Cerebellar nuclear complex (tissue), 1 donor: ENCODE results near the gene DOCK9.

Source experiments
- DNase-seq, 2 experiments: peaks; one replicate each; lab custom pipeline; 2025; lab: John Stamatoyannopoulos, UW

The DOCK9 gene

GRCh38 chr13:98947925-98948324 lies 29.9 kb downstream of the DOCK9 start:
- DNase-seq: no peak

GRCh38 chr13:98945863-98946605 lies 31.8 kb downstream of the DOCK9 start:
- no peak for DNase-seq

GRCh38 chr13:98944336-98944735 lies 33.5 kb downstream of the DOCK9 start:
- DNase-seq: no peak

- DNase-seq: no peak
Observed at GRCh38 chr13:98942997-98943396, 34.9 kb downstream of the DOCK9 start.

- DNase-seq: no peak
Observed at GRCh38 chr13:98942485-98942884, 35.4 kb downstream of the DOCK9 start.

- DNase-seq: no peak
Observed at GRCh38 chr13:98941536-98941935, 36.3 kb downstream of the DOCK9 start.

GRCh38 chr13:98941126-98941525 lies 36.7 kb downstream of the DOCK9 start:
- DNase-seq: no peak

- DNase-seq: no peak
Observed at GRCh38 chr13:98940325-98941001, 37.4 kb downstream of the DOCK9 start.

GRCh38 chr13:98939660-98940191 lies 38.1 kb downstream of the DOCK9 start:
- DNase-seq: no peak

GRCh38 chr13:98938801-98939200 lies 39.1 kb downstream of the DOCK9 start:
- no peak for DNase-seq

GRCh38 chr13:98937911-98938381 lies 39.9 kb downstream of the DOCK9 start:
- DNase-seq: no peak

GRCh38 chr13:98934243-98934642 lies 43.6 kb downstream of the DOCK9 start:
- DNase-seq: no peak

- no peak for DNase-seq
Observed at GRCh38 chr13:98930151-98930591, 47.7 kb downstream of the DOCK9 start.

GRCh38 chr13:98927951-98928927 lies 49.6 kb downstream of the DOCK9 start:
- DNase-seq: no peak

GRCh38 chr13:98925949-98926348 lies 51.9 kb downstream of the DOCK9 start:
- no peak for DNase-seq

- DNase-seq: no peak
Observed at GRCh38 chr13:98923641-98924397, 54.0 kb downstream of the DOCK9 start.

GRCh38 chr13:98922306-98922705 lies 55.6 kb downstream of the DOCK9 start:
- no peak for DNase-seq

GRCh38 chr13:98921786-98922185 lies 56.1 kb downstream of the DOCK9 start:
- DNase-seq: no peak

GRCh38 chr13:98921015-98921580 lies 56.8 kb downstream of the DOCK9 start:
- no peak for DNase-seq

GRCh38 chr13:98919566-98919965 lies 58.3 kb downstream of the DOCK9 start:
- DNase-seq: no peak

- no peak for DNase-seq
Observed at GRCh38 chr13:98918771-98919170, 59.1 kb downstream of the DOCK9 start.
